SK-N-SH (cell line): ENCODE results near the gene CISH. TPM values are rescaled to one million over a fixed set of nuclear protein-coding genes. Genes with fewer than 3 reads are reported as not detected.

Source experiments
- CTCF ChIA-PET: fragments of 300-600, 350-600 bp; formaldehyde crosslinking; extraction: SDS; loops from one replicate; lab custom pipeline; 2021; lab: Yijun Ruan, JAX
- POLR2A ChIA-PET: fragments of 350-600 bp; sonication (Branson Sonifier 250); formaldehyde crosslinking; extraction: SDS; loops from one replicate; lab custom pipeline; 2020; ENCODE audit warnings: antibody characterized with exemption, inconsistent platforms; lab: Yijun Ruan, JAX
- DNase-seq: peaks from one replicate; pipeline ENCODE4 v3.0.0; 2012
- H2AFZ ChIP-seq: fragments of 200-600 bp; sonication (generic); 2 replicates; pipeline ENCODE4 v1.8.1; 2016; ENCODE audit warnings: antibody characterized with exemption, mild to moderate bottlenecking, low read depth
- H3F3A ChIP-seq: fragments of 200-600 bp; sonication (generic); replicated peaks from 2 replicates; pipeline ENCODE3; 2016; ENCODE audit warnings: antibody characterized with exemption, mild to moderate bottlenecking; ENCODE audit not compliant: insufficient read depth
- H3K27ac ChIP-seq, 2 experiments: fragments of 200-500 bp in 1 of 2; fragments of 200-600 bp in 1 of 2; sonication (Bioruptor generic) in 1 of 2; sonication (generic), shearing (Covaris generic) in 1 of 2; 2 replicates each; pipeline versions ENCODE4 v1.5.1 to v1.6.1; 2014 to 2016; ENCODE audit warnings: low read depth in 2 of 2, inconsistent platforms in 1 of 2, low read length in 1 of 2, mild to moderate bottlenecking in 1 of 2, mixed read lengths in 1 of 2
- H3K27me3 ChIP-seq: fragments of 200-600 bp; sonication (generic), shearing (Covaris generic); 2 replicates; pipeline ENCODE4 v1.6.1; 2016; ENCODE audit warnings: mixed run types; ENCODE audit not compliant: insufficient read depth
- H3K36me3 ChIP-seq, 2 experiments: fragments of 200-500 bp in 1 of 2; fragments of 200-600 bp in 1 of 2; sonication (Bioruptor generic) in 1 of 2; sonication (generic) in 1 of 2; replicated peaks in 1 of 2; 2 replicates each; pipeline versions ENCODE3 to v1.5.1; 2014 to 2016; ENCODE audit warnings: low read length in 1 of 2, mild to moderate bottlenecking in 1 of 2; ENCODE audit not compliant: insufficient read depth in 2 of 2, control insufficient read depth in 1 of 2
- H3K4me1 ChIP-seq, 2 experiments: fragments of 200-500 bp in 1 of 2; fragments of 200-600 bp in 1 of 2; sonication (Bioruptor generic) in 1 of 2; sonication (generic), shearing (Covaris generic) in 1 of 2; 2 replicates each; pipeline versions ENCODE4 v1.5.1 to v1.6.1; 2014 to 2016; ENCODE audit warnings: low read depth in 1 of 2, low read length in 1 of 2, mixed run types in 1 of 2; ENCODE audit not compliant: insufficient read depth in 2 of 2, control insufficient read depth in 1 of 2
- H3K4me2 ChIP-seq: fragments of 200-600 bp; sonication (generic), shearing (Covaris generic); 2 replicates; pipeline ENCODE4 v1.6.1; 2017; ENCODE audit warnings: mixed run types
- H3K4me3 ChIP-seq, 2 experiments: fragments of 200-500 bp in 1 of 2; fragments of 200-600 bp in 1 of 2; sonication (Bioruptor generic) in 1 of 2; sonication (generic), shearing (Covaris generic) in 1 of 2; 2 replicates each; pipeline versions ENCODE4 v1.5.1 to v1.8.1; 2014 to 2016; ENCODE audit warnings: low read depth in 2 of 2, inconsistent platforms in 1 of 2, low read length in 1 of 2, mild to moderate bottlenecking in 1 of 2, mixed read lengths in 1 of 2, moderate library complexity in 1 of 2
- H3K79me2 ChIP-seq: fragments of 200-600 bp; sonication (generic); 2 replicates; pipeline ENCODE4 v1.8.1; 2017; ENCODE audit warnings: mild to moderate bottlenecking; ENCODE audit not compliant: insufficient read depth
- H3K9ac ChIP-seq: fragments of 200-600 bp; sonication (generic); 2 replicates; pipeline ENCODE4 v1.6.1; 2017; ENCODE audit warnings: mixed run types
- H3K9me2 ChIP-seq: fragments of 200-600 bp; sonication (generic); 2 replicates; pipeline ENCODE4 v1.6.1; 2017; ENCODE audit warnings: mixed run types
- H3K9me3 ChIP-seq: fragments of 200-600 bp; sonication (generic); 2 replicates; pipeline ENCODE4 v1.6.1; 2017; ENCODE audit warnings: mixed run types, mild to moderate bottlenecking, moderate library complexity
- H4K20me1 ChIP-seq: fragments of 200-600 bp; sonication (generic); 2 replicates; pipeline ENCODE4 v1.6.1; 2017; ENCODE audit warnings: mild to moderate bottlenecking, mixed run types; ENCODE audit not compliant: insufficient read depth
- EZH2phosphoT487 ChIP-seq: fragments of 200-600 bp; sonication (generic); IDR thresholded peaks from 2 replicates; pipeline ENCODE4 v1.6.1; 2017; ENCODE audit warnings: low read depth, mixed run types, mild to moderate bottlenecking, antibody characterized with exemption, moderate library complexity, borderline replicate concordance
- FOXM1 ChIP-seq: IDR thresholded peaks from 2 replicates; pipeline ENCODE4 v1.4.0; 2012; ENCODE audit warnings: low read depth, mild to moderate bottlenecking
- IRF3 ChIP-seq: fragments of 150-350 bp; IDR thresholded peaks from 2 replicates; pipeline ENCODE4 v1.6.1; 2016; ENCODE audit warnings: mild to moderate bottlenecking, low read depth, low read length
- PBX3 ChIP-seq: IDR thresholded peaks from 2 replicates; pipeline ENCODE4; 2012
- POLR2AphosphoS5 ChIP-seq: IDR thresholded peaks from 2 replicates; pipeline ENCODE4 v1.6.1; 2012; ENCODE audit warnings: low read depth, low read length
- RAD21 ChIP-seq: IDR thresholded peaks from 2 replicates; pipeline ENCODE4 v1.6.1; 2012; ENCODE audit warnings: mild to moderate bottlenecking, low read length
- RCOR1 ChIP-seq: fragments of 150-350 bp; IDR thresholded peaks from 2 replicates; pipeline ENCODE4 v1.6.1; 2017; ENCODE audit warnings: antibody characterized with exemption, low read length
- SIN3A ChIP-seq: IDR thresholded peaks from 2 replicates; pipeline ENCODE4 v1.6.1; 2012; ENCODE audit warnings: low read depth, mild to moderate bottlenecking, low read length, moderate library complexity, borderline replicate concordance
- SMC3 ChIP-seq: IDR thresholded peaks from 2 replicates; pipeline ENCODE4 v1.6.1; 2012; ENCODE audit warnings: low read depth, low read length, improper control_type of control experiment
- TCF12 ChIP-seq: IDR thresholded peaks from 2 replicates; pipeline ENCODE4 v1.4.0; 2012
- ZBTB33 ChIP-seq: IDR thresholded peaks from 2 replicates; pipeline ENCODE4 v1.4.0; 2012; ENCODE audit warnings: low read depth, borderline replicate concordance
- WGBS: methylation state at CpG from one replicate; pipeline ENCODE4 v1.1.6; 2017; ENCODE audit warnings: low lambda C conversion rate; 5-methylcytosine and 5-hydroxymethylcytosine counted together
- polyA plus RNA-seq, 3 experiments: library from polyadenylated mRNA; depleted of rRNA; stranded (reverse); fragments of >200 nt; gene quantifications; 2 replicates each; pipeline ENCODE4 v1.2.3, GENCODE V29; 2012

CISH gene
- polyA plus RNA-seq, 1 of the 3 experiments (the other 2 are of a cell fraction), result 2.6 TPM

GRCh38 chr3:50564321-50564720 is 47.3 kb downstream of the CISH start:
- Histone ChIP-seq H3K9ac (no peak overlapping the region), H3K4me3 (no peak overlapping the region), H3K4me1 (peaks cover 0 to 14% of the 10 kb centered on the region in 2 experiments; a peak in 1 of 4 replicates), H3K4me2 (no peak overlapping the region), H3F3A (no peaks in the 10 kb centered on the region), H3K36me3 (no peaks in the 10 kb centered on the region), H3K9me2 (no peaks in the 10 kb centered on the region), H3K27me3 (no peaks in the 10 kb centered on the region), H3K79me2 (no peaks in the 10 kb centered on the region; the same call in 1 of the 2 replicates), H2AFZ (no peak overlapping the region), H3K9me3 (no peaks in the 10 kb centered on the region), H3K27ac (no peak overlapping the region), H4K20me1 (no peaks in the 10 kb centered on the region)
- ChIA-PET POLR2A (no interaction called here), CTCF (interaction anchor here (31.2 kb wide), 1 partner anchor 45 kb away, joined by 648 read pairs; the partner anchor contains the start of genes CISH and MAPKAPK3)
- WGBS, result 83% methylated on average over 1 of the region's 1 CpG
- no peak for TF ChIP-seq RCOR1
- TF ChIP-seq EZH2phosphoT487, result no peak
- no peak for TF ChIP-seq TCF12
- TF ChIP-seq SIN3A, result no peak
- DNase-seq, result no peak

GRCh38 chr3:50563867-50564266 is 47.7 kb downstream of the CISH start:
- H3K36me3 ChIP-seq, result no peaks in the 10 kb centered on the region

GRCh38 chr3:50562861-50563260 is 48.7 kb downstream of the CISH start:
- Histone ChIP-seq H3K9ac (no peak overlapping the region), H3K4me1 (peaks cover 0 to 11% of the 10 kb centered on the region in 2 experiments; a peak in 1 of 4 replicates), H3K4me2 (no peak overlapping the region), H3K27ac (no peak overlapping the region), H4K20me1 (no peaks in the 10 kb centered on the region), H3K79me2 (no peaks in the 10 kb centered on the region), H3K9me2 (no peaks in the 10 kb centered on the region), H3F3A (no peaks in the 10 kb centered on the region), H3K36me3 (no peaks in the 10 kb centered on the region), H3K9me3 (no peaks in the 10 kb centered on the region), H2AFZ (no peak overlapping the region), H3K27me3 (no peaks in the 10 kb centered on the region), H3K4me3 (no peak overlapping the region)
- ChIA-PET POLR2A (no interaction called here), CTCF (interaction anchor here (1.0 to 31.2 kb wide), 2 partner anchors 13 to 46 kb away, joined by 3 to 648 read pairs; partner anchors contain the start of genes CISH and MAPKAPK3)
- WGBS, result 42% methylated on average over 2 of the region's 2 CpGs
- no peak for DNase-seq
- TF ChIP-seq IRF3 (no peak), POLR2AphosphoS5 (no peak), EZH2phosphoT487 (no peak), FOXM1 (no peak), PBX3 (no peak), RAD21 (no peak), ZBTB33 (no peak), SMC3 (no peak)

More at GRCh38 chr3:50563867-50564266, 47.7 kb downstream of the CISH start:
- H3K4me1 ChIP-seq, result peaks cover 0 to 14% of the 10 kb centered on the region in 2 experiments; a peak in 1 of 4 replicates
- TF ChIP-seq IRF3, result no peak
- TF ChIP-seq, all 33 proteins: peak for 0
- Histone ChIP-seq H3K4me3 (no peak overlapping the region), H2AFZ (no peak overlapping the region), H3K79me2 (no peaks in the 10 kb centered on the region; the same call in 1 of the 2 replicates), H3F3A (no peaks in the 10 kb centered on the region), H4K20me1 (no peaks in the 10 kb centered on the region), H3K9ac (no peak overlapping the region), H3K27ac (no peak overlapping the region), H3K9me2 (no peaks in the 10 kb centered on the region), H3K4me2 (no peak overlapping the region), H3K27me3 (no peaks in the 10 kb centered on the region), H3K9me3 (no peaks in the 10 kb centered on the region)
- CTCF ChIA-PET, result interaction anchor here (31.2 kb wide), 1 partner anchor 45 kb away, joined by 648 read pairs; the partner anchor contains the start of genes CISH and MAPKAPK3
- 80% methylated on average over 2 of the region's 2 CpGs for whole genome bisulfite sequencing
- no peak for DNase-seq
- POLR2A ChIA-PET, result no interaction called here
